SH-SY5Y (cell line): ENCODE data around the gene ZNF780B.

Experiments used
- GATA2 ChIP-seq: IDR thresholded peaks from 2 replicates; pipeline ENCODE4 v1.6.1; 2011; ENCODE audit warnings: mild to moderate bottlenecking, low read depth, low read length
- GATA3 ChIP-seq: IDR thresholded peaks from 2 replicates; pipeline ENCODE4 v1.6.1; 2011; ENCODE audit warnings: low read depth, mild to moderate bottlenecking, low read length, moderate library complexity

DNA sequence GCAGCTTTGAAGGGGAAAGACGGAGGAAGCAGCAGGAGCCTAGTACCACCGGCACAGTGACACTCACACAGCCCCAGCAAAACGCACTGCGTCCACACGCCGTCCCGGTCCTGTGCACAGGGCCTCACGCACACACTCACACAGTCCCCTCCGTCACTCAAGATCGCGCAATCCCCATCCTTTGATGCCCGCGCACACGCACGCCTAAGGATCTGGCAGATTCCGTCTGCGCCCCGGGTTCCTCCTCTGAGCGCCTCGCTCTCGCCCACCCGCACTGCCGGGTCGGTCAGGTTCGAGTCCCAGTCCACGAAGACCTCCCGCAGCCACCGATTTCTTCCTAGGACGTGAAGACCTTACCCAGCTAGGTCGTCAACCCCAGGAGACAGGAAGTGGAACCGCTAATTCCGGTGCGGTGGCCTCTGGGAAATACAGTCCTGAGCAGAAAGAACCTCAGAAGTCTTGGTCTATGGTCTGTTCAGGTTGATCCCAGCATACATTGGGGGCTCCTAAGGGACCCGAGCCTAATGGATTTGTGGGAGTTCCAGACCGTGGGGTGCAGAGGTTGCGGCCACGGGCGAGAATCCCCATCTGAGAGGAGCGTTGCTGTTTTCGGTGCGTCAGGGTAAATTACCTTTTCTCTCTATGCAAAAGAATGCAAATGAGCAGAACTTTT lies at the start of gene ZNF780B:
- TF ChIP-seq GATA2, result no peak
- no peak for TF ChIP-seq GATA3
